IPS-15b (cell line): Measurements from ENCODE around the gene NCOA7.

Source experiments
- H3K27me3 ChIP-seq: one replicate; pipeline ENCODE4 v1.6.1; 2013; ENCODE audit warnings: low read length; ENCODE audit not compliant: control insufficient read depth, insufficient read depth
- H3K36me3 ChIP-seq: one replicate; pipeline ENCODE4 v1.6.1; 2013; ENCODE audit warnings: low read length; ENCODE audit not compliant: control insufficient read depth, insufficient read depth
- H3K4me1 ChIP-seq: one replicate; pipeline ENCODE4 v1.6.1; 2013; ENCODE audit warnings: mild to moderate bottlenecking, low read length; ENCODE audit not compliant: control insufficient read depth, insufficient read depth
- H3K4me3 ChIP-seq: one replicate; pipeline ENCODE4 v1.5.1; 2013; ENCODE audit warnings: low read depth, low read length
- H3K9ac ChIP-seq: one replicate; pipeline ENCODE4 v1.6.1; 2013; ENCODE audit warnings: low read depth, mild to moderate bottlenecking, low read length
- H3K9me3 ChIP-seq: one replicate; pipeline ENCODE4 v1.6.1; 2013; ENCODE audit warnings: mild to moderate bottlenecking, low read length; ENCODE audit not compliant: control insufficient read depth, insufficient read depth

NCOA7 gene

GRCh38 chr6:125809570-125810170 is 18.9 kb downstream of the NCOA7 start:
- Histone ChIP-seq H3K9me3 (no peaks in the 10 kb centered on the region), H3K9ac (no peak overlapping the region), H3K4me3 (no peak overlapping the region), H3K27me3 (no peaks in the 10 kb centered on the region), H3K4me1 (no peaks in the 10 kb centered on the region), H3K36me3 (no peaks in the 10 kb centered on the region)

- no peaks in the 10 kb centered on the region for H3K4me1 ChIP-seq
- H3K4me3 ChIP-seq = no peak overlapping the region
- no peaks in the 10 kb centered on the region for H3K27me3 ChIP-seq
- no peak overlapping the region for H3K9ac ChIP-seq
- H3K36me3 ChIP-seq = no peaks in the 10 kb centered on the region
- H3K9me3 ChIP-seq = no peaks in the 10 kb centered on the region
Observed at GRCh38 chr6:125810445-125810844, 19.7 kb downstream of the NCOA7 start.

- H3K27me3 ChIP-seq = no peaks in the 10 kb centered on the region
- H3K36me3 ChIP-seq = no peaks in the 10 kb centered on the region
- no peaks in the 10 kb centered on the region for H3K4me1 ChIP-seq
- no peak overlapping the region for H3K4me3 ChIP-seq
- H3K9ac ChIP-seq = no peak overlapping the region
- H3K9me3 ChIP-seq = no peaks in the 10 kb centered on the region
Observed at GRCh38 chr6:125811259-125811658, 20.5 kb downstream of the NCOA7 start.

DNA sequence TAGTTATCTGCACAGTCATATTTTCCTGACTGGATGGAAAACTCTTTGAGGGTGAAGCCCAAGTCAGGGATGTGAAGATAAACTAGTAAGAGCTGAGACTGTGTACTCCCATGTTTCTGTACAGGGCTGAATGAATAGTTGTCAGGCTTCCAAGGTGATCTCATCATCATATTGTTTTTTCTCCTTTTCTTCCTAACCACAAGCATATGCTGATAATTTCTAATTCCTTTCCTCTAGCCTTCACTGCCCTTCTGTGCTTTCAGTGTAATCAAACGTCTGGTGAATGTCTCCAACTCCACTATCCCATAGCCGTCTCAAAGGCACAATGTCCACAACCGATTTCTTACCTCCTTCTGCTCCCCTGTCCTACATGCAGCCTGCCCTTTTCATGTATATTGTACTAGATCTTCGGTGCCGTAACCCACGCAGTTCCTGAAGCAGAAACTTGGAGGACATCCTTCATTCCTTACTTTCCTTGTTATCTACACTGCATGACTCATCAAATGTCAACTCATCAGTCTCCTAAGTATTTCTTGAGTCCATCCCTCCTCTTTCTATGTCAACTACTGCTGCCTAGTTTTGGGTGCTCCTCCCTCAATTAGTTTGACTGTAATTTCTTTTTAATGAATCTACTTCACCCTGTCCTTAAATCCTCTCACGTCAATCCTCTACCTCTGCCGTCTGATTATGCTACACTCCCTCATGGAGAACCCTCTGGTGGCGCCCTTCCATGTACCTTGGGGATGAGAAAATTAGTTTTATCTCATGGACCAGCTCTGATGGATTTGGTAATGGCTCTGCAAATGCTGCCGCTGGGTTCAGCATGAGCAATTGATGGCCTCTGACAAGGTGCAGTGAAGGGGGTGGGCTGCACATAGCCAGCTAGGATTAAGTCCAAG is 21.9 kb downstream of the NCOA7 start:
- Histone ChIP-seq H3K9ac (no peak overlapping the region), H3K36me3 (no peaks in the 10 kb centered on the region), H3K4me1 (no peaks in the 10 kb centered on the region), H3K4me3 (no peak overlapping the region), H3K9me3 (no peaks in the 10 kb centered on the region), H3K27me3 (no peaks in the 10 kb centered on the region)

GRCh38 chr6:125814481-125814880 is 23.7 kb downstream of the NCOA7 start:
- Histone ChIP-seq H3K9ac (no peak overlapping the region), H3K36me3 (no peaks in the 10 kb centered on the region), H3K4me3 (no peak overlapping the region), H3K27me3 (no peaks in the 10 kb centered on the region), H3K9me3 (no peaks in the 10 kb centered on the region), H3K4me1 (no peaks in the 10 kb centered on the region)

- no peaks in the 10 kb centered on the region for H3K4me1 ChIP-seq
- H3K27me3 ChIP-seq = no peaks in the 10 kb centered on the region
- H3K9ac ChIP-seq = no peak overlapping the region
- H3K4me3 ChIP-seq = no peak overlapping the region
- no peaks in the 10 kb centered on the region for H3K36me3 ChIP-seq
- H3K9me3 ChIP-seq = no peaks in the 10 kb centered on the region
Observed at GRCh38 chr6:125815080-125815910, 24.5 kb downstream of the NCOA7 start.

- no peak overlapping the region for H3K9ac ChIP-seq
- no peaks in the 10 kb centered on the region for H3K4me1 ChIP-seq
- H3K9me3 ChIP-seq = no peaks in the 10 kb centered on the region
- no peak overlapping the region for H3K4me3 ChIP-seq
- H3K27me3 ChIP-seq = no peaks in the 10 kb centered on the region
- no peaks in the 10 kb centered on the region for H3K36me3 ChIP-seq
Observed at GRCh38 chr6:125816828-125817280, 26.1 kb downstream of the NCOA7 start.

DNA sequence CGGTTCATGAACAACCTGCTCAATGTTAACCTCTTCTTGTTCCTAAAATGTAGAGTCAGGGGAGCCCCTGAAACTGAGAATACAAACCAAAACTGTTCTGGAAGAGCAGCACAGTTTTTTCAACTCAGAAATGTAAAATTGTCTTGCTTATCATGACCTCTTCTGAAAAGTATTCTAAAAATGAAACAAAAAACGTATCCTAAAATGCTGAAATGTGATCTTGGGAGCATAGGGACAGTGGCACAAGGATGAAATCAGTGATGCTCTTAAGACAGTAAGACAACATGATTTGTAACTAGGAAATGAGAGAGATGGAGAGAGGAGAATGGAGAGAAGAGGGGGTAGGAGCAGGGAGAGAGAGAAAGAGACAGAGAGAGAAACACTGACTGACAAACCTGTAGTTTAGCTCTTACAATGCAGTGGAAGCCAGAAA is 27.5 kb downstream of the NCOA7 start:
- H3K27me3 ChIP-seq = no peaks in the 10 kb centered on the region
- H3K4me1 ChIP-seq = no peaks in the 10 kb centered on the region
- H3K36me3 ChIP-seq = no peaks in the 10 kb centered on the region
- no peaks in the 10 kb centered on the region for H3K9me3 ChIP-seq
- H3K9ac ChIP-seq = no peak overlapping the region
- no peak overlapping the region for H3K4me3 ChIP-seq

DNA sequence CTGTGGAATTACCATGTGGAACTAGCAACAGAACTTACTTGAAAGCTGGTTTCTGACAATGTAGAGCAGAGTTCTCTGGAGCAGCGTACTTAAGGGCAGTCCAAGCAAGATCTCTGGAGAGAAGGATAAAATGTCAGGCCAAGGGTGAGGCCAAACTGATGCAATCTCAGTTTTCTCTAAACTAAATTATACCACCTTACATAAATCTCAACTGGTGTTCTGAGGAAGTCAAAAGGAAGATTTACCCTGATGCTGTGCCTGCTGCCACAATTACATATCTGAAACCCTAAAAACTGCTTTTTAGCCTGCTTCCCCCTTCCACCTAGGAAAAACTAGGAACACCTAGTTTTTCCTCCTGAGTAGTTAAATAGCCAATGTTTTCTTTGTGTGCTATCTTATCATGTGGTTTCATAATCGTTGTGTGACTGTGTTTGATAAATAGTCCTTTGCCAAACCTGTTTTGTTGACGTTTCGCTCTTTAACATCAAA is 28.1 kb downstream of the NCOA7 start:
- Histone ChIP-seq H3K4me1 (no peaks in the 10 kb centered on the region), H3K27me3 (no peaks in the 10 kb centered on the region), H3K9ac (no peak overlapping the region), H3K36me3 (no peaks in the 10 kb centered on the region), H3K4me3 (no peak overlapping the region), H3K9me3 (no peaks in the 10 kb centered on the region)

- no peaks in the 10 kb centered on the region for H3K4me1 ChIP-seq
- H3K4me3 ChIP-seq = no peak overlapping the region
- H3K36me3 ChIP-seq = no peaks in the 10 kb centered on the region
Observed at GRCh38 chr6:125819535-125820326, 29.0 kb downstream of the NCOA7 start.

GRCh38 chr6:125821825-125822281 is 31.1 kb downstream of the NCOA7 start:
- Histone ChIP-seq H3K9ac (no peak overlapping the region), H3K9me3 (no peaks in the 10 kb centered on the region), H3K27me3 (no peaks in the 10 kb centered on the region), H3K4me3 (no peak overlapping the region), H3K4me1 (no peaks in the 10 kb centered on the region), H3K36me3 (no peaks in the 10 kb centered on the region)

More at GRCh38 chr6:125819535-125820326, 29.0 kb downstream of the NCOA7 start:
- no peaks in the 10 kb centered on the region for H3K27me3 ChIP-seq
- H3K9me3 ChIP-seq = no peaks in the 10 kb centered on the region
- H3K9ac ChIP-seq = no peak overlapping the region
